Immature natural killer cell (primary cell): ENCODE results near the gene WDFY2. TPM values are rescaled to one million over a fixed set of nuclear protein-coding genes. Genes with fewer than 3 reads are reported as not detected.
A peak's percentile ranks its signal among the peaks of the same experiment; 100 is the strongest.
"Not testable (repeated sequence)": the region's sequence is repeated elsewhere in the genome, so short reads cannot be mapped to it uniquely, and the experiment has no call there.

Source experiments
- DNase-seq, 3 donors: peaks; one replicate each; pipeline ENCODE4 v3.0.0; 2022; ENCODE audit warnings: mixed read lengths in 1 of 3
- H3K27ac Mint-ChIP-seq, 6 donors: one replicate each; pipeline ENCODE4 v1.8.0; 2020; ENCODE audit warnings: mixed read lengths in 6 of 6, mild to moderate bottlenecking in 5 of 6, inconsistent platforms in 4 of 6, moderate library complexity in 3 of 6
- H3K27me3 Mint-ChIP-seq, 3 donors: one replicate each; pipeline ENCODE4 v1.8.0; 2020 to 2021; ENCODE audit warnings: low read depth in 3 of 3, mild to moderate bottlenecking in 3 of 3, mixed read lengths in 3 of 3, moderate library complexity in 3 of 3, inconsistent platforms in 1 of 3
- H3K36me3 Mint-ChIP-seq, 3 donors: one replicate each; pipeline ENCODE4 v1.8.0; 2020; ENCODE audit warnings: mixed read lengths in 3 of 3, inconsistent platforms in 2 of 3, mild to moderate bottlenecking in 2 of 3
- H3K4me1 Mint-ChIP-seq, 2 donors: one replicate each; pipeline ENCODE4 v1.8.0; 2020; ENCODE audit warnings: inconsistent platforms in 2 of 2, mild to moderate bottlenecking in 2 of 2, mixed read lengths in 2 of 2, moderate library complexity in 1 of 2
- H3K4me3 Mint-ChIP-seq, 5 donors: one replicate each; pipeline ENCODE4 v1.8.0; 2020; ENCODE audit warnings: mild to moderate bottlenecking in 5 of 5, mixed read lengths in 5 of 5, inconsistent platforms in 3 of 5, moderate library complexity in 3 of 5
- H3K9me3 Mint-ChIP-seq, 6 donors: one replicate each; pipeline ENCODE4 v1.8.0; 2020; ENCODE audit warnings: mild to moderate bottlenecking in 6 of 6, mixed read lengths in 6 of 6, inconsistent platforms in 4 of 6, moderate library complexity in 3 of 6
- polyA plus RNA-seq, 3 donors: library from polyadenylated mRNA; unstranded; fragments of 300-500 nt; fragmentation: Illumina TruSeq; gene quantifications; one replicate each; pipeline ENCODE4 v1.2.3, GENCODE V29; 2021

Gene WDFY2
- polyA plus RNA-seq, 3 donors from 2014 or later, result 1.6 to 4.6 (median 3.0) TPM

- H3K4me3 Mint-ChIP-seq, H3K9me3 Mint-ChIP-seq, H3K27me3 Mint-ChIP-seq, H3K36me3 Mint-ChIP-seq, DNase-seq, H3K27ac Mint-ChIP-seq: not testable (repeated sequence)
- H3K4me1 Mint-ChIP-seq, result peaks cover 10 to 38% of the 10 kb centered on the region in 2 donors
Observed at GRCh38 chr13:51652193-51652592, 67.9 kb downstream of the WDFY2 start.

- peaks cover 0 to 24% of the 10 kb centered on the region in 2 donors for H3K4me1 Mint-ChIP-seq
- peaks cover 5 to 9% (median 6%) of the 10 kb centered on the region in 3 donors for H3K36me3 Mint-ChIP-seq
- H3K9me3 Mint-ChIP-seq, result peaks cover 0 to 9% (median 0%) of the 10 kb centered on the region in 6 donors
- H3K27me3 Mint-ChIP-seq, result peaks cover 0 to 3% (median 0%) of the 10 kb centered on the region in 3 donors
- H3K27ac Mint-ChIP-seq, result peak overlapping the region in 1 of 6 donors; percentile 5
- DNase-seq, result no peak
- H3K4me3 Mint-ChIP-seq, result no peak overlapping the region
Observed at GRCh38 chr13:51659276-51660127, 75.2 kb downstream of the WDFY2 start.

GRCh38 chr13:51660813-51661212 is 76.6 kb downstream of the WDFY2 start:
- H3K4me1 Mint-ChIP-seq, result peaks cover 0 to 14% of the 10 kb centered on the region in 2 donors
- H3K27ac Mint-ChIP-seq, result no peak overlapping the region
- H3K4me3 Mint-ChIP-seq, result no peak overlapping the region
- peaks cover 0 to 9% (median 0%) of the 10 kb centered on the region in 6 donors for H3K9me3 Mint-ChIP-seq
- DNase-seq, result no peak
- H3K36me3 Mint-ChIP-seq, result peaks cover 6 to 10% (median 9%) of the 10 kb centered on the region in 3 donors
- peaks cover 0 to 4% (median 0%) of the 10 kb centered on the region in 3 donors for H3K27me3 Mint-ChIP-seq

- H3K27me3 Mint-ChIP-seq, result peaks cover 0 to 4% (median 0%) of the 10 kb centered on the region in 3 donors
- H3K4me3 Mint-ChIP-seq, result no peak overlapping the region
- H3K27ac Mint-ChIP-seq, result no peak overlapping the region
- H3K36me3 Mint-ChIP-seq, result peaks cover 6 to 10% (median 9%) of the 10 kb centered on the region in 3 donors
- H3K9me3 Mint-ChIP-seq, result no peaks in the 10 kb centered on the region
- DNase-seq, result no peak
- peaks cover 0 to 7% of the 10 kb centered on the region in 2 donors for H3K4me1 Mint-ChIP-seq
Observed at GRCh38 chr13:51663973-51664957, 80.0 kb downstream of the WDFY2 start.

GRCh38 chr13:51665456-51665855 is 81.2 kb downstream of the WDFY2 start:
- Mint-ChIP-seq H3K9me3 (no peaks in the 10 kb centered on the region), H3K4me1 (peaks cover 7 to 9% of the 10 kb centered on the region in 2 donors), H3K27ac (no peak overlapping the region), H3K4me3 (no peak overlapping the region), H3K27me3 (peaks cover 0 to 4% (median 0%) of the 10 kb centered on the region in 3 donors), H3K36me3 (peaks cover 6 to 10% (median 9%) of the 10 kb centered on the region in 3 donors)
- DNase-seq, result no peak

GRCh38 chr13:51666374-51666773 is 82.1 kb downstream of the WDFY2 start:
- Mint-ChIP-seq H3K27ac (peak overlapping the region in 1 of 6 donors; percentile 33), H3K27me3 (peaks cover 0 to 4% (median 0%) of the 10 kb centered on the region in 3 donors), H3K4me1 (peaks cover 12% of the 10 kb centered on the region in 2 donors), H3K4me3 (no peak overlapping the region), H3K9me3 (no peaks in the 10 kb centered on the region), H3K36me3 (peaks cover under 1 to 13% (median 9%) of the 10 kb centered on the region in 3 donors)
- no peak for DNase-seq

- Mint-ChIP-seq H3K4me1 (peaks cover 12% of the 10 kb centered on the region in 2 donors), H3K27ac (no peak overlapping the region), H3K4me3 (no peak overlapping the region), H3K27me3 (peaks cover 0 to 4% (median 0%) of the 10 kb centered on the region in 3 donors), H3K9me3 (no peaks in the 10 kb centered on the region), H3K36me3 (peaks cover 0 to 13% (median 11%) of the 10 kb centered on the region in 3 donors)
- no peak for DNase-seq
Observed at GRCh38 chr13:51666839-51667238, 82.6 kb downstream of the WDFY2 start.

GRCh38 chr13:51668580-51669195 is 84.4 kb downstream of the WDFY2 start:
- DNase-seq, result no peak
- Mint-ChIP-seq H3K4me3 (no peak overlapping the region), H3K27ac (no peak overlapping the region), H3K9me3 (no peaks in the 10 kb centered on the region), H3K36me3 (peaks cover 0 to 13% (median 3%) of the 10 kb centered on the region in 3 donors), H3K4me1 (peaks cover 29 to 30% of the 10 kb centered on the region in 2 donors), H3K27me3 (peaks cover 0 to 1% (median 0%) of the 10 kb centered on the region in 3 donors)

GRCh38 chr13:51673165-51673564 is 88.9 kb downstream of the WDFY2 start:
- Mint-ChIP-seq H3K4me3 (peak overlapping the region in 4 of 5 donors; percentile 7 to 51 (median 38)), H3K36me3 (peaks cover 0 to 7% (median 3%) of the 10 kb centered on the region in 3 donors), H3K27ac (no peak overlapping the region), H3K27me3 (no peaks in the 10 kb centered on the region), H3K4me1 (peaks cover 31 to 43% of the 10 kb centered on the region in 2 donors), H3K9me3 (no peaks in the 10 kb centered on the region)
- peak in 1 of 3 donors; percentile 1 for DNase-seq

- no peaks in the 10 kb centered on the region for H3K27me3 Mint-ChIP-seq
- DNase-seq, result no peak
- peaks cover 31 to 43% of the 10 kb centered on the region in 2 donors for H3K4me1 Mint-ChIP-seq
- H3K9me3 Mint-ChIP-seq, result no peaks in the 10 kb centered on the region
- no peak overlapping the region for H3K27ac Mint-ChIP-seq
- no peak overlapping the region for H3K4me3 Mint-ChIP-seq
- peaks cover 0 to 11% (median 3%) of the 10 kb centered on the region in 3 donors for H3K36me3 Mint-ChIP-seq
Observed at GRCh38 chr13:51674276-51674675, 90.0 kb downstream of the WDFY2 start.

GRCh38 chr13:51675385-51675784 is 91.1 kb downstream of the WDFY2 start:
- H3K27ac Mint-ChIP-seq, result no peak overlapping the region
- H3K27me3 Mint-ChIP-seq, result no peaks in the 10 kb centered on the region
- no peak for DNase-seq
- H3K9me3 Mint-ChIP-seq, result no peaks in the 10 kb centered on the region
- peaks cover 28 to 36% of the 10 kb centered on the region in 2 donors for H3K4me1 Mint-ChIP-seq
- H3K4me3 Mint-ChIP-seq, result no peak overlapping the region
- peaks cover 0 to 11% (median 3%) of the 10 kb centered on the region in 3 donors for H3K36me3 Mint-ChIP-seq

GRCh38 chr13:51675877-51676276 is 91.6 kb downstream of the WDFY2 start:
- H3K4me1 Mint-ChIP-seq, result peaks cover 28 to 35% of the 10 kb centered on the region in 2 donors
- H3K4me3 Mint-ChIP-seq, result no peak overlapping the region
- no peak for DNase-seq
- H3K9me3 Mint-ChIP-seq, result no peaks in the 10 kb centered on the region
- H3K36me3 Mint-ChIP-seq, result peaks cover 0 to 11% (median 3%) of the 10 kb centered on the region in 3 donors
- no peak overlapping the region for H3K27ac Mint-ChIP-seq
- no peaks in the 10 kb centered on the region for H3K27me3 Mint-ChIP-seq

GRCh38 chr13:51676739-51677138 is 92.5 kb downstream of the WDFY2 start:
- peaks cover 0 to 12% (median 0%) of the 10 kb centered on the region in 3 donors for H3K36me3 Mint-ChIP-seq
- no peak overlapping the region for H3K4me3 Mint-ChIP-seq
- no peaks in the 10 kb centered on the region for H3K27me3 Mint-ChIP-seq
- H3K27ac Mint-ChIP-seq, result peak overlapping the region in 1 of 6 donors; percentile 17
- DNase-seq, result no peak
- H3K9me3 Mint-ChIP-seq, result no peaks in the 10 kb centered on the region
- peaks cover 25 to 31% of the 10 kb centered on the region in 2 donors for H3K4me1 Mint-ChIP-seq
